ENCODE measurements around the gene GGT6.

The GGT6 gene

DNA sequence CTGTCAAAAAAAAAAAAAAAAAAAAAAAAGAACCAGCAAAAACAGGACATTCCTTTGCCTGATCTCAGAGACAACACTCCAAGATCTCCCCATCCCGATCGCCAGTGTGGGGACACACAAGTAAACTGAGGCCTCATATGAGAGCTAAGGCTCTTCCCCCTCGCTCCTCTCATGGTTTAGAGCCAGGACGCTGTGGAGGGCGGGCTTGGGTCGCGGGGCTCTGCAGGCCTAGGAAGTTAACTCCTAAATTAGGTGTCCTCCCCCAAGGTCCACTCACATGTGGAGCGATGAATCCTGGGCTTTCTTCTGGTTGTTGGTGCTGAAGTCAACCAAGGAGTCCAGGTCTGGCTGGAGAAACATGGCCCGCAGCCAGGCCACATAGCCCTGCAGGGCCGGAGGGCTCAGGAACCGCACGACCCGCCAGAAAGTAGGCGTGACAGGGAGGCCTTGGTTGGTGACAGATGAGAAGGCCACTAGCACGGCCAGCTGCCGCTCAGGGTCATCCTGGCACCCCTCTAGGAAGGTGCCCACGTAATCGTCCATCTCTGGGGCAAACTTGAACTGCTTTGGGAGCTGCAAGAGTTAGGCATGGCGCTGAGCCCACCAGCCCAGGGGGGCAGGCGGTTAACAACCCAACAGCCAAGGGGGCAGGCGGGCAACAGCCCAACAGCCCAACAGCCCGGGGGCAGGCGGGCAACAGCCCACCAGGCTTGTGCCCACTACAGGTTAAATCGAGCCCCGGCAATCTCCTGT is 10.4 kb downstream of the GGT6 start:
- no peak for DNase-seq

GRCh38 chr17:4548721-4549531 is 11.5 kb downstream of the GGT6 start:
- DNase-seq = no peak

DNA sequence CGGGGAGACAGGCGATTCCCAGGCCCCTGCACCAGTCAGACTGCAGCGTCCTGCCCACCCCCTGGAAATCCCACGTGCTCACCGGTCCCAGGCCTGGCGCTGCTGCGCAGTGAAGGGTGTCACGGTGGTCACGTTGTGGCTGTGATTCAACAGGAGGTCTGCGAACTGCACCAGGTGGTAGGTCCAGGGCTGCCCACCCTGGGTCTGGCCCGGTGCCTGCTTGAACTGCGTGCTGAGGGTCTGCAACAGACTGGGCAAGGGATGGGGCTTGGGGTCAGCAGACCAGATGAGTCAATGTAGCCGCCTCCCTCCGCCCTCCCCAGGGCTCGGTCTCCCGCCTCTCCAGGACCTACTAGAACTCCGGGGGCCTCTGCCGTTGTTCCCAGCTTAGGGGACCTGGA is 12.3 kb downstream of the GGT6 start:
- DNase-seq = no peak

GRCh38 chr17:4547118-4547906 is 13.1 kb downstream of the GGT6 start:
- no peak for DNase-seq

DNA sequence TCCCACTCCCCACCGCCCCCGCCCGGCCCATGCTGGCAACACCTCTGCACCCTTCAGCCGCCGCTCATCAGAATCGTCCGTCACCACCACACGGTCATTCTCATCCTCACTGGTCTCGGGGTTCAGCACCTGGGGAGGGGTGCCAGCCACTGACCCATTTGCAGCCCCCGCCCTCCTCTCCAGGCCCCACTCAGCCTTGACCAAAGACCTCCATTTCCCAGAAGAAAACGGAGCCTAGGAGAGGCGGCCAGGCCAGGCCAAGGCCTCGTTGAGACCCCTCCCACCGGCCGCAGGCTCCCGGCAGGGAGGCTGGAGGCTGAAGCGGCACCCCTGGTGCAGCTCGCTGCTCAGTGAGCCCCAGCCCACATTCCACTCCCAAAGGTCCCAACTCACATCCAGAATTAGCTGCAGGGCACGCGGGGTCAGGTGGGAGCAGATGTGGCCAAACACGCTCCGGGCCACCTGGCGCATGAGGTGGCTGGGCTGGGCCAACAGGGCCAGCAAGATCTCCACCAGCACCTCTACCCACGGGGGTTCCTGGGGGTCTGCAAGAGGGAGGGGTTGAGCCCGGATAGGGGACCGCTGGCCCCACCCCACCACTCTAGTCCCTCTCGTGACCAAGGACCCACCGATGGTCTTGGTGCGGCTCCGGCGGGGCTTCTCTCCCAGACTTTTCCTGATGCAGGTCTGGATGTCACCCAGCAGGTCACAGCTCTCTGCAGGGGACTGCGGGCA is 15.0 kb downstream of the GGT6 start:
- DNase-seq = no peak

- DNase-seq = no peak
Observed at GRCh38 chr17:4544951-4545216, 15.5 kb downstream of the GGT6 start.

DNA sequence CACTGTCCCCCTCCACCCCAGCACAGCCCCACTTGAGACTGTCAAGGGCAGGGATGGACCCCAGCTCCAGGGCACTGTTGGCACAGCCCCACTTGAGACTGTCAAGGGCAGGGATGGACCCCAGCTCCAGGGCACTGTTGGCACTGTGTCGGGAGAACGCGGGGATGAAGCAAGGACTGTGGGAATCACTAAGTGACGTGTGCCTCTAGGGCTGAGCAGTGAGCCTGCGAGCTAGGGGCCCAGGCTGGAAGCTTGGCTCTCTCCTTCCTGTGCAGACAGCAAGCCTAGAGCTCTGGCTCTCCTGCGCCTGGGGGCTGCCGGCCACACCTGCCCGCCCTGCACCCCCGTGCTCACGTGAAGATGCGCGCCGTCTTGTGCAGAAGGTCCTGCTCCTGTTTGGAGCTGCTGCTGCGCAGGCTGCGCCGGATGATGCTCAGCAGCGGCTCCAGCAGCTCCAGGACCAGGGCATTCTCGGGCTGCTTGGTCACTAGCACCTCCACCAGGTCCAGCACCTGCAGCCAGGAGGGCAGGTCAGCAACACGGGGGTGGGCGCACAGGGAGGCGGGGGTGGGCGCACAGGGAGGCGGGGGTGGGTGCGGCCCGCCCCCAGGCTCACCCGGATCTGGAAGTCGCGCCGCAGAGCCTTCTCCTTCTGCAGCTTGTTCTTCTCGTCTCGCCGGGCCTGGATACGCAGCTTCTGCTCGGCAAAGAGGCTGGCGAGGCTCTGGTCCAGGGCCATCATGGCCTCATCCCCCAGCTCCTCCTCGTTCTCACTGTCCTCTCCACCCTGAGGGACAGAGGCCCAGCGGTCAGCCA is 16.0 kb downstream of the GGT6 start:
- no peak for DNase-seq

DNA sequence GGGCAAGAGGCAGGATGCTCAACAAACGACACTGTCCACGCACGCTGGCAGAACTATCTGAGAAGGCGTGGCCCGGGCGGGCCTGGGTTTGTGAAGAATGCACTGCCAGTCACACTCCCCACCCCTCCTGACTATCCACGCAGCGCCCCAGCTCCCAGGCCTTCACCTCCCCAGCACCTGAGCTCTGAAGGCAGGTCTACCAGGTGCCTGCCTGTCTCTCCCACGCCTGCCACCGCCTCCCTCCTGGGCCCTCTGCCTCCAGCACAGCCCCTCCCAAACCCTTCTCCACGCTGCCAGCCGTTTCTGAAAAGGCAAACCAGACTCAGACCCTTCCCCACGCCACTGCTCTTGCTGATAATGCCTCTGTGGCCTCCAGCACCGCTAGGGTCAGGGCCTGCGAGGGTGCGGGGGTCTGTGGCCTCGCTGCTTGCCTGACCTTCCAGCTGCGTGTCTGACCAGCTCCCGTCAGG is 16.8 kb downstream of the GGT6 start:
- no peak for DNase-seq

GRCh38 chr17:4542726-4543191 is 17.6 kb downstream of the GGT6 start:
- DNase-seq = no peak

GRCh38 chr17:4542003-4542725 is 18.2 kb downstream of the GGT6 start:
- no peak for DNase-seq

DNA sequence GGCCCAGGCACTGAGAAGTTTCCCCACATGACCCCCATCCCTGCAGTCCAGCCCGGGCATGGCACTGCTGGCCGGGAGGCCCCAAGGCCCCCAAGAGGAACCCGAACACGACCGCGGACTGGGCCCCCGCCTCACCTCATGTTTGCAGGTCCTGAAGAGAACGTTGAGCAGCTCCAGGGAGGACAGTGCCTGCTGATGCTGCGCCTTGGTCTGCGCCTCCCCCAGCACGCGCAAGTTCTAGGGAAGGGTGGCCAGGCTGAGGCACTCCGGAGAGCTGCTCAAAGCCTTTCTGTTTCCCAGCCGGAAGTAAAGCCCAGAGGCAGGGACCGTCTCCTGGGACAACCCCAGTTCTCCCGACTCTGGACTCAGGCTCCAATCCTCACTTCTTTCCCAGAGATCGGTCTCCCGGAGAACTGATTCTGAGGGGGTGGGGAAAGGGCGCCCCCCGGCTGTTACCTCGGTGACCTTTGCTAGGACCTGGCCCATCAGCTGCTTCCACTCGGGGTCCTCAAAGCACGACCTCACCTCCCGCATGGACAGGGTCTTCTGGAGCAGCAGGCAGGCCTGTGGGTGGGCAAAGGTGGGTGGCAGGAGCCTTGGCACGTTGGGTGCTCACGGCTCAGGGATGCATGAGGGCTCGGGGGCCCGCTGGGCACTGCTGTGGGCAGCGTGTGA is 18.9 kb downstream of the GGT6 start:
- DNase-seq = no peak

DNA sequence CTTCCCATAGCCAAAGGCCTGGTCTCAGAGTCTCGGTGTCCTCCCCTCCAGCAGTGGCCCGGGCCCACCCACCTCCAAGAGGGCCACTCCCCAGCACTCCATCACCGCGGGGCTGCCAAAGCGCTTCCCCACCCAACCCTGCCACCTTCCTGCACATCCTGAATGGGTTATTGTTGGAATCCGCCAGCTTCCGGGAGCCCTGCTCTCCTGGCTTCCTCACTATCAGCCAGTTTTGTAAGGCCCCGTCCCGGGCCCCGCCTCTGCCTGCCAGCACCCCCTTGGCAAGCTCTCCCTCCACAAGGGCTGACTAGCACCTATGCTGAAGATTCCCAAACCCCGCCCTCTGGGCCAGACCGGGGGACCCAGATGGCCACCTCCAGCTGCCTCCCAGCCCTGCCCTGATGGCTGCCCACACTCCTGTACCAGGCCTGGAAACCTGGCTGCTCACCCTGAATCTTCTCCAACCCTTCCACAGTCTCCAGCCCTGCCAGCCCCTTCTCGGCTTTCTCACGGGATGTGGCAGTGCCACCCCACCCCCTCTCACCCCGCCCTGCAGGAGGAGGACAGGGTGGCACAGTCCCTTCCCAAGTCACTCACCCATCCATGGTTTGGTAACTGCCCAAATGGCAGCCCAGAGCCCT is 19.6 kb downstream of the GGT6 start:
- DNase-seq = no peak

DNA sequence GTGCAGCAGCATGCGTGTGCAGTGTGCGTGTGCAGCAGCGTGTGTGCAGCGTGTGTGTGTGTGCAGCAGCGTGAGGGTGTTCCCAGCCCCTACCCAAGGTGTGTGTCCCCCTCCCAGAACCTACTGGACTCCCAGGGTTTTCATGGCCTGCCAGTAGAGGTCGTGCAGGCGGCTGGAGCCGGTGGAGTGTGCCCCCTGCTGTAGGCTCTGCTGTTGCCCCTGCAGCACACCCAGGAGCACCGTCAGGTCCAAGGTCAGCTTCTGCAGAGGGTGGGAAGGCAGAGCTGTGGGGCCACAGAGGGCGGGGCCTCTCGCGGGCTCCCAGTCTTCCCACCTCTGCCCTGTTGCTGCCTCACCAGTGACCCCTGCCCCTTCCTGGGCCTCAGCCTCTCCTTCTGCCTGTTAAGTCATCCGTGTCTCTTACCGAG is 20.1 kb downstream of the GGT6 start:
- DNase-seq = no peak

DNA sequence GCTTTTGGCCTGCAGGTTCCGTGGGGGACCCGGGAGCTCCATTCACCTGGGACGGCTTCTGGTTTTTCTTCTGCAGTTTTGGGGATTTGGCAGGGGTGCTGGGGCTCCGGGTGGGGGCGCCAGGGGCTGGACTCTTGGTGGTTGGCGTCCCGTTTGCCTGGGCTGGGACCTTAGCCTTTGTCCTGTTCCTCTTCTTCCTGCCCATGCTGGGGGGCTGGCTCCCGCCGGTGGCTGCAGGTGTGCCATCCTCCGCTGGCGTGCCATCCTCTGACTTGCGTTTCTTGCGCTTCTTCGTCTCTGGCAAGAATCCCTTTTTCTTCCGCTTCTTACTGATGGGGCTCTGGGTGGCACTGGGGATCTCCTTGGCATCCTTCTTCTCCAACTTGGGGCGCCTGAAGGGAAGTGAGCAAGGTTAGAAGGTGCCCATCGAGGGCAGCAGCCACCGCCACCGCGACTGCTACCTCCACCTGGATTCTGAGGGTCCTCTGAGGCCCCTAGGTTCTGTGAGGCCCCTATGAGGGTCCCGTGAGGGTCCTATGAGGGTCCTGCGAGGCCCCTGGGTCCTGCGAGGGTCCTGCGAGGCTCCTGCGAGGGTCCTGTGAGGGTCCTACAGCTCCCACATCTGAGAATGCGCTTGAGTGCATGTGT is 20.7 kb downstream of the GGT6 start:
- DNase-seq = no peak

DNA sequence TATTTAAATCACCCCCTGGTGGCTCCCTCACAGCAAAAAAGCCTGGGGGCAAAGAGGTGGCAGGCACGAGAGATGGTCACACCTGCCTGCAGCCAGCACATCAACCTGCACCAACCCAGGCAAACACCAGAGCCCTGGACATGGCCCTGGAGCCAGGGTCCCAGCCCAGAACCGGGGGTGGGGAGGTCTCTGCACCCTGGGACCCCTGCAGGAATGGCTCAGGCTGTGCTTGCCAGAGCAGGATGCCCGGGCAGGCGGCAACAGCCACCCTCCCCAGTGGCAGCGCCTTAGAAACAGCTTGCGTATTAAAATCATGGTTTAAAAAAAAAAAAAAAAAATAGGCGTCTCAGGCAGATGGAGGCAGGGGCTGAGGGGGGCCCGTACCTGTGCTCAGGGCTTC is 21.4 kb downstream of the GGT6 start:
- DNase-seq = no peak

GRCh38 chr17:4538236-4539002 is 22.0 kb downstream of the GGT6 start:
- DNase-seq = no peak

DNA sequence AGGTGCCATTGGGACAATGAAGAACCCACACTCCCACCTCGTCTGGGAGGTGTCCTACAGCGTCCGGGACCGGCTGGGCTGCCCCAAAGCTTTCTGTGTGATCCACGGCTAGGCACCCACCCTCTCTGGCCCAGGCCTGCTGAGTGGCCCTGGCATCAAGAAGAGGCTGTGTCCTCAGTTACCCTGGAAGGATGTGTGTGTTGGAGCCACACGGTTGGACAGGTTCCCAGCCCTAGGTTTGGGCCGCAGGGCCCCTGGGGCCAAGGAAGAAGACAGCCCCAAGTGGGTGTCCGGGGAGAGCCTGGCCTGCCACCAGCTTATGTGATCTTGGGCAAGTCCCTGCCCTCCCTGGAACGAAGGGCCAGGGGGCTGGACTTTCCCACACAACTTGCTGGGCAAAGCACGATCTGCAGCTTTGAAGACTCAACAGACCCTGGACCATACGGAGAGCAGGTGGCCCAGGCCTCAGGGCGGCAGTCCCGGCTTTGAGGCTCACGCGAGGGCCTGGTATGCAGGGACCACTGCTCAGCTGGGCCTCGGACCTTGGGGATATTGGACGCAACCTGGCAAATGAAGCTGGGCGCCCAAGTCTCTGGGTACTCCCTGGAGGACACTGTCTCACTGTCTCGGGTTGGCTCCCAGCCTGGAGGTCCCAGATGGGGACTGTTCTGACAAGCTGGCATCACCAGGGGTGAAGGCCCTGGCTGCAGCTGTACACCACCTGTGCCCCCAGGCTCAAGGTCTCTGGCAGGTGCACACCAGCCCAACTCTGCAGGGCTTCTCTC is 22.7 kb downstream of the GGT6 start:
- no peak for DNase-seq
